Measurements from ENCODE around the gene MAS1L.
A peak's percentile ranks its signal among the peaks of the same experiment; 100 is the strongest.

Gene MAS1L

GRCh38 chr6:29517245-29517644 lies 29.5 kb upstream of the MAS1L start:
- H3K27ac ChIP-seq (ENCODE audit: extremely low read depth, low read depth, low read length): no peak overlapping the region
- ChIA-PET POLR2A (no interaction called here), CTCF (interaction anchor here (0.6 kb wide), 1 partner anchor 86 kb away, joined by 3 read pairs; no protein-coding TSS in a partner anchor)
- H3K36me3 ChIP-seq (ENCODE audit: control insufficient read depth in 2 of 2, insufficient read depth in 1 of 2, low read length in 2 of 2): no peaks in the 10 kb centered on the region
- TF ChIP-seq KLF17 (tag by site-specific recombination; IDR thresholded peaks at IDR 0.05) (no peak), FEZF1 (tag by site-specific recombination; IDR thresholded peaks at IDR 0.05) (no peak), ZSCAN4 (tag by site-specific recombination; IDR thresholded peaks at IDR 0.05) (no peak), ZNF423 (tag by site-specific recombination; IDR thresholded peaks at IDR 0.05) (no peak), ZNF18 (tag by site-specific recombination; IDR thresholded peaks at IDR 0.05) (no peak), ZNF488 (tag by site-specific recombination; IDR thresholded peaks at IDR 0.05) (no peak), PBX3 (CRISPR knock-in tag; IDR thresholded peaks at IDR 0.05) (no peak), ZBTB1 (tag by site-specific recombination; IDR thresholded peaks at IDR 0.05) (no peak), ZNF692 (tag by site-specific recombination; IDR thresholded peaks at IDR 0.05) (no peak), ZNF274 (IDR thresholded peaks at IDR 0.05; ENCODE audit: low read length) (no peak), ZNF274 (tag by site-specific recombination; IDR thresholded peaks at IDR 0.05; ENCODE audit: borderline replicate concordance) (no peak), KLF1 (tag by site-specific recombination; IDR thresholded peaks at IDR 0.05) (no peak), ZNF19 (tag by site-specific recombination; IDR thresholded peaks at IDR 0.05; ENCODE audit: low read depth) (no peak)
- peaks cover 6% of the 10 kb centered on the region for H3K4me1 ChIP-seq (ENCODE audit: control insufficient read depth, insufficient read depth, low read length)
- no peaks in the 10 kb centered on the region for H3K9me3 ChIP-seq (ENCODE audit: control insufficient read depth, insufficient read depth, low read depth, low read length)
- no peak overlapping the region for H3K4me3 ChIP-seq (ENCODE audit: low read depth, low read length)

GRCh38 chr6:29516108-29516507 lies 28.4 kb upstream of the MAS1L start:
- POLR2A ChIA-PET: no interaction called here
- no peak overlapping the region; the same call in 1 of the 2 replicates for H3K4me3 ChIP-seq (ENCODE audit: low read depth, low read length)
- H3K27ac ChIP-seq (ENCODE audit: extremely low read depth, low read depth, low read length): no peak overlapping the region; the same call in 1 of the 2 replicates
- H3K36me3 ChIP-seq (ENCODE audit: control insufficient read depth in 2 of 2, insufficient read depth in 1 of 2, low read length in 2 of 2): no peaks in the 10 kb centered on the region
- CTCF ChIA-PET: interaction anchor here (1.5 kb wide), 1 partner anchor 72 kb away, joined by 5 read pairs; no protein-coding TSS in a partner anchor
- peaks cover 6% of the 10 kb centered on the region for H3K4me1 ChIP-seq (ENCODE audit: control insufficient read depth, insufficient read depth, low read length)
- H3K9me3 ChIP-seq (ENCODE audit: control insufficient read depth, insufficient read depth, low read depth, low read length): no peaks in the 10 kb centered on the region
- TF ChIP-seq ZBTB17 (tag by site-specific recombination; IDR thresholded peaks at IDR 0.05) (peak; percentile 38; the same call in 1 of the 2 replicates), ZNF843 (tag by site-specific recombination; IDR thresholded peaks at IDR 0.05) (peak; percentile 78), TRIM28 (IDR thresholded peaks at IDR 0.05; ENCODE audit: borderline replicate concordance, low read length) (peak; percentile 91), ZNF280C (tag by site-specific recombination; IDR thresholded peaks at IDR 0.05) (no peak), ZNF133 (tag by site-specific recombination; IDR thresholded peaks at IDR 0.05) (no peak), ZXDB (tag by site-specific recombination; IDR thresholded peaks at IDR 0.05) (0 out of 2 replicates have a peak, but pooled peaks have one; percentile 47), ZNF561 (tag by site-specific recombination; IDR thresholded peaks at IDR 0.05; ENCODE audit: borderline replicate concordance) (peak; percentile 52; the same call in 1 of the 2 replicates), ZNF311 (tag by site-specific recombination; IDR thresholded peaks at IDR 0.05; ENCODE audit: borderline replicate concordance) (no peak), ZIC2 (tag by site-specific recombination; IDR thresholded peaks at IDR 0.05) (peak; percentile 62), ZNF510 (tag by site-specific recombination; IDR thresholded peaks at IDR 0.05; ENCODE audit: insufficient replicate concordance) (no peak), ZNF211 (tag by site-specific recombination; IDR thresholded peaks at IDR 0.05; ENCODE audit: low read depth) (no peak)
